IPS DF 6.9 (cell line): ENCODE measurements around the gene COQ2.
"Not testable (repeated sequence)": the region's sequence is repeated elsewhere in the genome, so short reads cannot be mapped to it uniquely, and the experiment has no call there.

Source experiments
- DNase-seq: peaks from one replicate; pipeline ENCODE4 v3.0.0-alpha.2; 2013; ENCODE audit warnings: low read depth, low spot score
- H3K27ac ChIP-seq: one replicate; pipeline ENCODE4 v1.5.1; 2013; ENCODE audit warnings: low read length, control low read depth
- H3K27me3 ChIP-seq: 2 replicates; pipeline ENCODE4 v1.6.1; 2013; ENCODE audit warnings: mild to moderate bottlenecking, low read length; ENCODE audit not compliant: control insufficient read depth, insufficient read depth
- H3K36me3 ChIP-seq: 2 replicates; pipeline ENCODE4 v1.6.1; 2013; ENCODE audit warnings: low read length; ENCODE audit not compliant: control insufficient read depth, insufficient read depth
- H3K4me1 ChIP-seq: 2 replicates; pipeline ENCODE4 v1.6.1; 2013; ENCODE audit warnings: low read length; ENCODE audit not compliant: control insufficient read depth, insufficient read depth
- H3K4me3 ChIP-seq: 2 replicates; pipeline ENCODE4 v1.5.1; 2013; ENCODE audit warnings: mild to moderate bottlenecking, low read length
- H3K9me3 ChIP-seq: 2 replicates; pipeline ENCODE4 v1.6.1; 2013; ENCODE audit warnings: low read length, inconsistent platforms; ENCODE audit not compliant: control insufficient read depth, insufficient read depth
- WGBS: extraction: QIAGEN DNeasy Blood & Tissue Kit; methylation state at CpG from one replicate; pipeline ENCODE4 v1.1.7; 2013; ENCODE audit warnings: mixed read lengths, missing lambda C conversion rate; ENCODE audit not compliant: insufficient read length, insufficient coverage; 5-methylcytosine and 5-hydroxymethylcytosine counted together

Gene COQ2

GRCh38 chr4:83250687-83251446 is 33.7 kb downstream of the COQ2 start:
- Histone ChIP-seq H3K27me3 (no peaks in the 10 kb centered on the region), H3K4me3 (no peak overlapping the region), H3K36me3 (no peaks in the 10 kb centered on the region), H3K4me1 (0 out of 2 replicates have a peak, but pooled peaks cover 1% of the 10 kb centered on the region), H3K27ac (no peak overlapping the region), H3K9me3 (no peaks in the 10 kb centered on the region)
- DNase-seq = no peak
- WGBS = no CpG with 5 or more reads among the region's 7 CpGs

- no peaks in the 10 kb centered on the region for H3K27me3 ChIP-seq
- DNase-seq = no peak
- H3K36me3 ChIP-seq = no peaks in the 10 kb centered on the region
- H3K4me1 ChIP-seq = 0 out of 2 replicates have a peak, but pooled peaks cover 1% of the 10 kb centered on the region
- H3K4me3 ChIP-seq = no peak overlapping the region
- no peak overlapping the region for H3K27ac ChIP-seq
- WGBS = no CpG with 5 or more reads among the region's 5 CpGs
- no peaks in the 10 kb centered on the region for H3K9me3 ChIP-seq
Observed at GRCh38 chr4:83248486-83248885, 36.1 kb downstream of the COQ2 start.

- no peak overlapping the region for H3K4me3 ChIP-seq
- H3K4me1 ChIP-seq = 0 out of 2 replicates have a peak, but pooled peaks cover 1% of the 10 kb centered on the region
- no peaks in the 10 kb centered on the region for H3K36me3 ChIP-seq
- no peaks in the 10 kb centered on the region for H3K9me3 ChIP-seq
- no peak overlapping the region for H3K27ac ChIP-seq
- WGBS = no CpG with 5 or more reads among the region's 12 CpGs
- DNase-seq = no peak
- no peaks in the 10 kb centered on the region for H3K27me3 ChIP-seq
Observed at GRCh38 chr4:83247415-83248357, 36.9 kb downstream of the COQ2 start.

GRCh38 chr4:83241132-83241531 is 43.5 kb downstream of the COQ2 start:
- Histone ChIP-seq H3K27ac (no peak overlapping the region), H3K9me3 (no peaks in the 10 kb centered on the region), H3K4me3 (no peak overlapping the region), H3K27me3 (no peaks in the 10 kb centered on the region), H3K36me3 (no peaks in the 10 kb centered on the region), H3K4me1 (no peaks in the 10 kb centered on the region)
- DNase-seq = no peak
- WGBS = no CpG with 5 or more reads among the region's 1 CpG

GRCh38 chr4:83240379-83240875 is 44.2 kb downstream of the COQ2 start:
- Histone ChIP-seq H3K4me3 (no peak overlapping the region), H3K27ac (no peak overlapping the region), H3K27me3 (no peaks in the 10 kb centered on the region), H3K9me3 (no peaks in the 10 kb centered on the region), H3K4me1 (no peaks in the 10 kb centered on the region), H3K36me3 (no peaks in the 10 kb centered on the region)
- DNase-seq = no peak
- no CpG with 5 or more reads among the region's 4 CpGs for WGBS

- Histone ChIP-seq H3K4me1 (no peaks in the 10 kb centered on the region), H3K27ac (no peak overlapping the region), H3K4me3 (no peak overlapping the region), H3K27me3 (no peaks in the 10 kb centered on the region), H3K9me3 (no peaks in the 10 kb centered on the region), H3K36me3 (no peaks in the 10 kb centered on the region)
- no peak for DNase-seq
- no CpG with 5 or more reads among the region's 4 CpGs for WGBS
Observed at GRCh38 chr4:83238393-83239248, 46.0 kb downstream of the COQ2 start.

GRCh38 chr4:83237591-83237990 is 47.0 kb downstream of the COQ2 start:
- H3K36me3 ChIP-seq = no peaks in the 10 kb centered on the region
- no peak overlapping the region for H3K27ac ChIP-seq
- H3K27me3 ChIP-seq = no peaks in the 10 kb centered on the region
- H3K4me1 ChIP-seq = no peaks in the 10 kb centered on the region
- no CpG with 5 or more reads among the region's 2 CpGs for WGBS
- no peak overlapping the region for H3K4me3 ChIP-seq
- DNase-seq = no peak
- H3K9me3 ChIP-seq = no peaks in the 10 kb centered on the region

- H3K4me1 ChIP-seq, H3K9me3 ChIP-seq, DNase-seq, H3K36me3 ChIP-seq, H3K27ac ChIP-seq, H3K27me3 ChIP-seq, H3K4me3 ChIP-seq: not testable (repeated sequence)
- no CpG with 5 or more reads among the region's 3 CpGs for WGBS
Observed at GRCh38 chr4:83235645-83236133, 48.9 kb downstream of the COQ2 start.

- no peak for DNase-seq
- no CpG with 5 or more reads among the region's 4 CpGs for WGBS
- no peaks in the 10 kb centered on the region for H3K36me3 ChIP-seq
- no peaks in the 10 kb centered on the region for H3K9me3 ChIP-seq
- H3K4me1 ChIP-seq = no peaks in the 10 kb centered on the region
- no peaks in the 10 kb centered on the region for H3K27me3 ChIP-seq
- no peak overlapping the region for H3K27ac ChIP-seq
- no peak overlapping the region for H3K4me3 ChIP-seq
Observed at GRCh38 chr4:83234902-83235644, 49.5 kb downstream of the COQ2 start.
